ENCODE measurements around the gene CCDC183.

Gene CCDC183

DNA sequence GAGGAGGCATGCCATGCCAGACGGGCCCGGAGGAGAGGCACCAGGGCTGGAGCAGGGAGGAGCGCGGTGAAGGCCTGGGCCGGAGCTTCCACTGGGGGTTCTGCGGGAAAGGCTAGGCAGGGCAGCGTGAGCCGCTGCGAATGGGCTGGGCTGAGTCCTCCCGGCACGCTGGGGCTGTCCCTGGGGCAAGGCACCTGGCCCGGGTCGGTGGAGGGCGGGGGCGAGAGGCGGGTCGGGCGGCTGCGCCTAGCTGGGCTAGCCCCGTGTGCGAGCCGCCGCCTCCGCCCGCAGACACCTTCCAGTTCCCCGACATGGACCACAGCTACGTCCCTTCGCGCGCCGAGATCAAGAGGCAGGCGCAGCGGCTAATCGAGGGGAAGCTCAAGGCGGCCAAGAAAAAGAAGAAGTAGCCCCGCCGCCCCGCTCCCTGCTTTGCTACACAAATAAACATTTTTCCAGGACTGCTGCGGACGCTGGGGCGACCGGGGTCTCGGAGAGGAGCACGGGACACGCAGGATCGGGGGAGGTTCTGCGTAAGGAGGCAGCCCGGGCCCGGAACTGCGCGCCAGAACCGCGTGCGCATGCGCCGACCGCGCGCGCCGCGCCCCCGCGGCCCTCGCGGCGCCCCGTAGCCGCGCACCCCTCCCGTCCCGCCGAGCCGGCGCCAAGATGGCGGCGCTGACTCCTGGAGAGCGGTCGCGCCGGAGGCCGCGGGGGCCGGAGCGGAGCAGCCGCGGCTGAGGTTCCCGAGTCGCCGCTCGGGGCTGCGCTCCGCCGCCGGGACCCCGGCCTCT lies 11.3 kb downstream of the CCDC183 start, which contains the start of gene RABL6:
Gene RABL6 (plus strand): TSS at position 668 of the 794 bp plus-strand sequence. CDS start 249 bp downstream, outside the sequence.
- no peak for TF ChIP-seq ZFX (IDR thresholded peaks at IDR 0.05)
- TF ChIP-seq, protein P1, sequence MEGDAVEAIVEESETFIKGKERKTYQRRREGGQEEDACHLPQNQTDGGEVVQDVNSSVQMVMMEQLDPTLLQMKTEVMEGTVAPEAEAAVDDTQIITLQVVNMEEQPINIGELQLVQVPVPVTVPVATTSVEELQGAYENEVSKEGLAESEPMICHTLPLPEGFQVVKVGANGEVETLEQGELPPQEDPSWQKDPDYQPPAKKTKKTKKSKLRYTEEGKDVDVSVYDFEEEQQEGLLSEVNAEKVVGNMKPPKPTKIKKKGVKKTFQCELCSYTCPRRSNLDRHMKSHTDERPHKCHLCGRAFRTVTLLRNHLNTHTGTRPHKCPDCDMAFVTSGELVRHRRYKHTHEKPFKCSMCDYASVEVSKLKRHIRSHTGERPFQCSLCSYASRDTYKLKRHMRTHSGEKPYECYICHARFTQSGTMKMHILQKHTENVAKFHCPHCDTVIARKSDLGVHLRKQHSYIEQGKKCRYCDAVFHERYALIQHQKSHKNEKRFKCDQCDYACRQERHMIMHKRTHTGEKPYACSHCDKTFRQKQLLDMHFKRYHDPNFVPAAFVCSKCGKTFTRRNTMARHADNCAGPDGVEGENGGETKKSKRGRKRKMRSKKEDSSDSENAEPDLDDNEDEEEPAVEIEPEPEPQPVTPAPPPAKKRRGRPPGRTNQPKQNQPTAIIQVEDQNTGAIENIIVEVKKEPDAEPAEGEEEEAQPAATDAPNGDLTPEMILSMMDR (conservative IDR thresholded peaks at IDR 0.05): no peak
- H3K27ac ChIP-seq: peak within 1 kb of the TSS; percentile 97

DNA sequence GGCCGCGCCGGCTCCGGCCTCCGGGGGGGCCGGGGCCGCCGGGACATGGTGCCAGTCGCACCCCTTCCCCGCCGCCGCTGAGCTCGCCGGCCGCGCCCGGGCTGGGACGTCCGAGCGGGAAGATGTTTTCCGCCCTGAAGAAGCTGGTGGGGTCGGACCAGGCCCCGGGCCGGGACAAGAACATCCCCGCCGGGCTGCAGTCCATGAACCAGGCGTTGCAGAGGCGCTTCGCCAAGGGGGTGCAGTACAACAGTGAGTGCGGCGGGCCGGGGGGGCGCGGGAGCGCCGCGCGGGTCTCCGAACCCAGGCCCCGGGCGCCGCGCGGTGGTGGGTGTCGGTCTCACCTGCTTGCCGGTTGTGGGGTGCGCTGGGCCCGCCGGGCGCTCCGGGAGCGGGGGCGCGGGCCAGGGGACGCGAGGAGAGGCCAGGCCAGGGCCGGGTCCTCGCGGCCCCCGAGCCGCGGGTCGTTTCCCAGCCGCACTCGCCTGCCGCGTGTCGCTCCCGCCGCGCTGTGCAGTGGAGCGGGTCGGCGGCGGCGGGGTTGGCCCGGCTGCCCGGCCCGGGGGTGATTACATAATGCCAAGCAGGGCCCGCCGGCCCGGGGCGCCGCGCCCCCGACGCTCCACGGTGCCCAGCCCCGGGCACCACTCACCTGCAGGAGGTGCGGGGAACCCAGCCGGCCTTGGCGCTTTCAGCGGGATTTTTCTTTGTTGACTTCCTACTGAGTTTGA lies 12.1 kb downstream of the CCDC183 start:
- peak overlapping the region; percentile 97 for H3K27ac ChIP-seq

GRCh38 chr9:136808806-136809158 lies 12.6 kb downstream of the CCDC183 start:
- peak overlapping the region; percentile 97 for H3K27ac ChIP-seq
- TF ChIP-seq, protein P1 (conservative IDR thresholded peaks at IDR 0.05): no peak
- TF ChIP-seq ZFX (IDR thresholded peaks at IDR 0.05): no peak

More for the DNA sequence above, 12.1 kb downstream of the CCDC183 start:
- peak; percentile 82 for TF ChIP-seq ZFX (IDR thresholded peaks at IDR 0.05)
- TF ChIP-seq, protein P1 (conservative IDR thresholded peaks at IDR 0.05): no peak

DNA sequence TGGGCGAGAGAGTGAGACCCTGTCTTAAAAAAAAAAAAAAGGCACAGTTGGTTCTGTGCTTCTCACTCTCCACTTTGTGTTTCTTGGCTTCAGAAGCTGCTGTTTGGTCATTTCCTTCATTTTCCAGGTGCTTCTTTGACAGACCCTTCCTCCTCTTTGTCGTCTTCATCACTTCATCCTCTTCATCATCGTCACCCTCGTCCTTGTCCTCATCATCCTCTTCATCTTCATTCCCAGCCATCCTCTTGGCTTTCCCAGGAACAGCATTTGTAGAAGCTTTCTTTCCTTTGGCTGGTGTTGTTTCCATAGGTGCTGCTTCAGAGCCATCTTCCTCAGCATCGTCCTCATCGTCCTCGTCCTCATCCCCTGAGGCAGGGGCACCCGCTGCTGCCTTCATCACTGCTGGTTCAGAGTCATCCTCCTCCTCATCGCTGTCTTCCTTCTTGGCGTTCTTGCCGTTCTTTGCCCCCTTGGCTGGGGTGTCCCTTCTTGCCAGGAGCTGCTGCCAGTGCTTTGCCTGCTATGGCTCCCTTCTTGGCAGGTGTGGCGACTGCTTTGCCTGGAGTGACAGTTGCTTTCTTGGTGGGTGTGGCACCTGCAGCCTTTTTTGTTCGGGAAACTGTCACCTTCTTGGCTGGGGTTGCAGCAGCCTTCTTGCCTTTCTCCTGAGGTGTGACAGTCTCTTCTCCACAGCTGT lies 18.7 kb downstream of the CCDC183 start:
- TF ChIP-seq ZFX (IDR thresholded peaks at IDR 0.05): no peak
- TF ChIP-seq, protein P1 (conservative IDR thresholded peaks at IDR 0.05): no peak
- H3K27ac ChIP-seq: no peak overlapping the region

DNA sequence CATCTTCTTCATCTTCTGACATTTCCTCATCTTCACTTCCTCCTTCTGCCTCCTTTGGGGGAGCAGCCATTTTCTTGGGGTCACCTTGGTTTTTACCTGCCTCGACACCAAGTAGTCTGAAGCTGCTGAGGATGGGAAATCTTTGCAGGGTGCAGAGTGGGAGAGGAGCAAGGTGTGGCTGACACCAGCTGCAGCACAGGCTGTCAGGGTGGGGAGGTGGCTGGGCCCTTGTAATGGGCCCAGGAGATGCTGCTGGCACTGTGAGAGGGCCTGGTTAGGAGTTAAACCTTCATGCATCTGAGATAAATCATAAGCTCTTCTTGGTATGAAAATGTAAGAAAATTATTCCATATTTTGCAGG lies 19.3 kb downstream of the CCDC183 start:
- TF ChIP-seq ZFX (IDR thresholded peaks at IDR 0.05): no peak
- TF ChIP-seq, protein P1 (conservative IDR thresholded peaks at IDR 0.05): no peak
- H3K27ac ChIP-seq: no peak overlapping the region

- H3K27ac ChIP-seq: no peak overlapping the region
- TF ChIP-seq ZFX (IDR thresholded peaks at IDR 0.05): no peak
- TF ChIP-seq, protein P1 (conservative IDR thresholded peaks at IDR 0.05): no peak
Measured at GRCh38 chr9:136820971-136821825, 25.1 kb downstream of the CCDC183 start.

Data from C4-2B (cell line).